Heart right ventricle (tissue), 16 donors: Measurements from ENCODE around the gene ZNF764. TPM values are rescaled to one million over a fixed set of nuclear protein-coding genes. Genes with fewer than 3 reads are reported as not detected.

Source experiments
- ATAC-seq, 8 donors: fragments of 200-7000 bp; cut with Tn5 transposase; one replicate each; pipeline ENCODE4 v1.9.1; 2020; ENCODE audit warnings: mild to moderate bottlenecking in 8 of 8, moderate library complexity in 8 of 8, moderate number of reproducible peaks in 1 of 8
- DNase-seq, 2 donors: peaks; one replicate each; pipeline ENCODE4 v3.0.0-alpha.2; 2020
- H3K27ac ChIP-seq, 10 donors: fragments of 200-600 bp; sonication (generic) in 2 of 10; one replicate each; pipeline versions ENCODE4 v1.5.0 to v1.8.0; 2020 to 2022; ENCODE audit warnings: mild to moderate bottlenecking in 3 of 10
- H3K27me3 ChIP-seq, 7 donors: fragments of 200-600 bp; one replicate each; pipeline ENCODE4 v1.8.0; 2021 to 2022; ENCODE audit warnings: mild to moderate bottlenecking in 2 of 7
- H3K36me3 ChIP-seq, 9 donors: fragments of 200-600 bp; sonication (generic) in 1 of 9; one replicate each; pipeline versions ENCODE4 v1.5.0 to v1.8.0; 2020 to 2022; ENCODE audit warnings: mild to moderate bottlenecking in 2 of 9
- H3K4me1 ChIP-seq, 9 donors: fragments of 200-600 bp; sonication (generic) in 1 of 9; one replicate each; pipeline versions ENCODE4 v1.5.0 to v1.8.0; 2020 to 2022; ENCODE audit warnings: mild to moderate bottlenecking in 4 of 9
- H3K4me3 ChIP-seq, 10 donors: fragments of 200-600 bp; sonication (generic) in 2 of 10; one replicate each; pipeline versions ENCODE4 v1.5.0 to v1.8.0; 2020 to 2022; ENCODE audit warnings: mild to moderate bottlenecking in 7 of 10, moderate library complexity in 2 of 10
- H3K9me3 ChIP-seq, 11 donors: fragments of 200-600 bp in 10 of 11; sonication (generic) in 2 of 11; one replicate each; pipeline versions ENCODE4 v1.5.0 to v1.8.0; 2013 to 2022; ENCODE audit warnings: mild to moderate bottlenecking in 2 of 11, control low read depth in 1 of 11, moderate library complexity in 1 of 11
- WGBS, 2 donors: extraction: QIAGEN DNeasy Blood & Tissue Kit; methylation state at CpG; one replicate each; pipeline ENCODE4 v1.1.7; 2013; ENCODE audit warnings: inconsistent platforms in 1 of 2; 5-methylcytosine and 5-hydroxymethylcytosine counted together
- intact Hi-C, 10 donors: fragments of 100-400 bp; cut with DNase I; formaldehyde crosslinking; loops; one replicate each; pipeline versions ENCODE4 v1.11.1 to v1.14.2; 2022
- polyA plus RNA-seq, 2 donors: library from polyadenylated mRNA; stranded (reverse); fragments of 200-250 nt; gene quantifications; one replicate each; pipeline ENCODE4 v1.2.3, GENCODE V29; 2013
- total RNA-seq, 10 donors: library from RNA; stranded (reverse); fragmentation: NEBNext Ultra II Directional in 3 of 10; extraction: Animal tissue kit (Norgen Biotek cat#: 25700) in 3 of 10; gene quantifications; one replicate each; pipeline versions ENCODE4 v1.2.1 to v1.2.4, GENCODE V29; 2021 to 2023
- TF ChIP-seq, protein P1 (sequence below), 9 donors: fragments of 200-600 bp; sonication (generic) in 2 of 9; IDR thresholded peaks; one replicate each; pipeline versions ENCODE4 v1.5.0 to v1.8.0; 2021 to 2022; ENCODE audit warnings: antibody characterized with exemption in 9 of 9, mild to moderate bottlenecking in 5 of 9, moderate library complexity in 1 of 9
- donor health status: Arrhythmogenic right ventricular cardiomyopathy.
- donor health status: ischemic (EF 13 %, LVEDD 7.1; RV severe dilation, severe dysfunction).
- donor health status: healthy with polysubstance abuse.
- donor health status: DM: no; HTN: yes; CAD: no.
- donor health status: DM: no; HTN: no; CAD: no.
- donor health status: ischemic (EF 25% LVEDD 6.9; RV normal size, moderate dysfunction).
- donor health status: ischemic (EF 25% LVEDD 5.7; RV mildly dilated, moderate dysfunction).
- donor health status: healthy.
- donor health status: DM: yes; HTN: yes; CAD: no.
- donor health status: Ischemic cardiomyopathy.
- donor health status: ischemic (EF 35%, LVEDD 5.7; RV mildly dilated, moderate dysfunction).
- donor health status: nonischemic (EF 11% LVEDD 7.7; RV severe dilation, severe dysfunction).
- donor health status: DM: yes; HTN: yes; CAD: no.
- donor health status: PGD.
- donor health status: ischemic (EF 29% LVEDD 5.4; RV normal size, mild dysfunction).
- donor health status: nonischemic (EF 23%, LVEDD 6.1; RV moderate dilation, normal function).

Gene ZNF764
- total and polyA plus RNA-seq, 12 donors: 5.6 to 15.3 (median 10.3) TPM

DNA sequence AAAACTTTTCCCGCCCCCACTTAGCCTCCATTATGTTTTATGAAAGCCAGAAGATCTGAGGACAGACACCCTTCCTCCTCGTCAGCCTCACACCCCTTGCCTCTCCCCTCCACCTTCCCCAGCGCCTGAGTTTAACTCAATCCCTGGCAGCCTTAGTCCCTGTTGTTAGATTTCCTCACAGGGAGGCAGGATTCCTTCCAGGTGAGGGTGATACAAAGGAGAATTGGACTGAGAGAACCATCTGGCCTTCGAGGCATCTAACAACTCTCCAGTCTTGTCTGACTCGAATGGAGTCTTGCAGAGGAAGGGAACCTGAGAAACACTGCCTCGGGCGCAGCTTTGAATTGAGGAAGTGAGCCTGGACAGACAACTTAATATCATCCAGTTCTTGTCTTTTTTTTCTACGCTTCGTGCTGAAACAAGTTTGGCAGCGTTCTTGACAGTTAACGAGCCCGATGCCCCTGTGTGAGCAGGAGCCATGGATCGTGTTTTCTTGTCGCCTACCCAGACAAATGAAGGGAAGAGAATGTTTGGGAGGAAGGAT is 30.5 kb downstream of the ZNF764 start:
- H3K4me3 ChIP-seq: peak overlapping the region in 9 of 10 donors; percentile 4 to 87 (median 72)
- DNase-seq (no peak), ATAC-seq (no peak)
- TF ChIP-seq, protein P1, sequence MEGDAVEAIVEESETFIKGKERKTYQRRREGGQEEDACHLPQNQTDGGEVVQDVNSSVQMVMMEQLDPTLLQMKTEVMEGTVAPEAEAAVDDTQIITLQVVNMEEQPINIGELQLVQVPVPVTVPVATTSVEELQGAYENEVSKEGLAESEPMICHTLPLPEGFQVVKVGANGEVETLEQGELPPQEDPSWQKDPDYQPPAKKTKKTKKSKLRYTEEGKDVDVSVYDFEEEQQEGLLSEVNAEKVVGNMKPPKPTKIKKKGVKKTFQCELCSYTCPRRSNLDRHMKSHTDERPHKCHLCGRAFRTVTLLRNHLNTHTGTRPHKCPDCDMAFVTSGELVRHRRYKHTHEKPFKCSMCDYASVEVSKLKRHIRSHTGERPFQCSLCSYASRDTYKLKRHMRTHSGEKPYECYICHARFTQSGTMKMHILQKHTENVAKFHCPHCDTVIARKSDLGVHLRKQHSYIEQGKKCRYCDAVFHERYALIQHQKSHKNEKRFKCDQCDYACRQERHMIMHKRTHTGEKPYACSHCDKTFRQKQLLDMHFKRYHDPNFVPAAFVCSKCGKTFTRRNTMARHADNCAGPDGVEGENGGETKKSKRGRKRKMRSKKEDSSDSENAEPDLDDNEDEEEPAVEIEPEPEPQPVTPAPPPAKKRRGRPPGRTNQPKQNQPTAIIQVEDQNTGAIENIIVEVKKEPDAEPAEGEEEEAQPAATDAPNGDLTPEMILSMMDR (IDR thresholded peaks at IDR 0.05): no peak
- H3K4me1 ChIP-seq: peaks cover 8 to 43% (median 38%) of the 10 kb centered on the region in 9 donors
- no peaks in the 10 kb centered on the region for H3K27me3 ChIP-seq
- H3K36me3 ChIP-seq: peaks cover 0 to 41% (median 14%) of the 10 kb centered on the region in 9 donors
- H3K27ac ChIP-seq: peak overlapping the region in 9 of 10 donors; percentile 94 to 100 (median 99)
- intact Hi-C loops: loop anchor here in 7 of 10 donors (2.0 to 10.0 kb wide), 10 partner anchors 31 to 127 kb away; partner anchors contain the start of genes SEPHS2 (in 5 of the 7), ZNF688 (in 4 of the 7), DCTPP1 (in 1 of the 7) and FBRS (in 1 of the 7)
- 22 to 23% methylated on average over 14 of the region's 14 CpGs for WGBS, 2 donors
- H3K9me3 ChIP-seq: no peaks in the 10 kb centered on the region

DNA sequence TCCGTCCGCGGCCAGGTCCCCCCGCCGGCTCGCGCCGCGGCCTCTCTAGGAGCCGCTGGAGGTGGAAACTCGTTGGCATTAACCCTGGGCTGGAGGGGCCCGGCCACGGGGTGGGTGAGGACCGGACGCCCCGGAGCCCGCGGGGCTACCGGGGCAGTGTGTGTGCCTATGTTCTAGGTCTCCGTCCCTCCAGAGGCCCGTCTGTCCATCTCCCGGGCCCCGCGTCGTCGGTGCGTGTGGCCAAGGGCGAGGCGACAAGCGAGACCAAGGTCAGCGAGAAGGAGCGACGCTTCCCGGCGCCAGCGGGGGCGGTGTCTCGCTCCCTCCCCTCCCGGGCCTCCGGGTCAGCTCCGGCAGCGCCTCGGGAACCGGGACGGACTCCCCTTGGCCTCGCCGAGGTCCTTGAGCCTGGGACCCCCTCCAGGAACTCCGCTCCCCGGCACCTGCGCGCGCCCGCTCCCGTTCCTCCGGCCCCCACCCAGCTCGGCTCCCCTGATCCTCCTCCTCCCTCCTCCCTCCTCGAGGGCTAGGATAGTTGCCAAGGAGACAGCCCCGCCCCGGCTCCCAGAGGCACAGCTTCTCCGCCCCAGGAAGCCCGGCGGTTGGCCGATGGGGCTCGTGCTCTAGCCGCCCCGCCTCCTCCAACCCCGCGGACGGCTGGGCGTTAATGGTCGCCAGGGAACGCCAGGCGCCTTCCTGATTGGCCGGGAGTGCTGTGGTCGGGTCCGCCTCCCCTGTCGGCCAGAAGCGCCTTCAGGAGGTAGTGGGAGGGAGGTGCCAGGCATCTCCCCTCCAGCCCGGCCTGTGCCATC is 31.1 kb downstream of the ZNF764 start:
- H3K36me3 ChIP-seq: peaks cover 0 to 34% (median 8%) of the 10 kb centered on the region in 9 donors
- DNase-seq (peak; percentile 98 to 99), ATAC-seq (peak; percentile 92 to 97 (median 95))
- H3K9me3 ChIP-seq: no peaks in the 10 kb centered on the region
- WGBS, 2 donors: 1% methylated on average over 73 to 79 of the region's 79 CpGs
- TF ChIP-seq, protein P1 (IDR thresholded peaks at IDR 0.05): peak in 6 of 9 donors; percentile 23 to 50 (median 33)
- H3K27ac ChIP-seq: peak overlapping the region; percentile 94 to 100 (median 99)
- H3K4me3 ChIP-seq: peak overlapping the region; percentile 52 to 87 (median 71)
- H3K4me1 ChIP-seq: peaks cover 8 to 43% (median 38%) of the 10 kb centered on the region in 9 donors
- intact Hi-C loops: loop anchor here in 7 of 10 donors (2.0 to 10.0 kb wide), 10 partner anchors 32 to 128 kb away; partner anchors contain the start of genes SEPHS2 (in 5 of the 7), ZNF688 (in 4 of the 7), DCTPP1 (in 1 of the 7) and FBRS (in 1 of the 7)
- H3K27me3 ChIP-seq: no peaks in the 10 kb centered on the region

DNA sequence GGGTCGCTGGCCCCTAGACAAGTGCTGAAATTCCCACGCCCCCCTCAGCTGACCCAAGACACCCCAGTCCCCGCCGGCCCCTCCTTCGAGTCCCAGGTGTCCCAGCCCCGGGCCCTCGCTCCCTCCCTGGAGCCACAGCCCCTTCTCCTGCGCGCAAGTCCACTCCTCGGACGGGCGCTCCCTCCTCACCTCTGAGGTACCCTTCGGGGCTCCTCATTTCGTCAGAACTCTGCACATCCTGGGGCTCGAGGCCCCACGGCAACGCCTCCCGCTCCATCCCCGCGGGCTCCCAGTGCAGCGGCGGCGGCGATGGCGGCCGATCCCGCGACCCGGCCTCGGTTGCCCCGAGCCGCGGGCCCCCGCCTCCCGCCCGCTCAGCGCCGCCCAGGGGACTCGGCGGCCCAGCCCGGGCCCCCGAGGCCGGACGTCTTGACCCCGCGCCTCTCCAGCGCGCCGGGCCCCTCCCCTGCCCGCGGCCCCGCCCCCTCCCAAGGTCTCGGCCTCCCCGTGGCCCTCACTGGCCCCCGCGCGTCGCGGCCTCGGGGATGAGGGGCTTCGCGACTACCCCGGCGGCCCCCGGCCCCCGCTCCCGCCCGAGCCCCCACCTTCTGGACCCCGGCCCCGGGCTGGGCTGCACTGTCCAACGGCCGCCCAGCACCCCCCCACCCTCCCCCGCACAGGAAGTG is 31.9 kb downstream of the ZNF764 start, which contains the start of gene ZNF768:
TSS of gene ZNF768 (minus strand) at position 430 of the 686 bp plus-strand sequence. CDS start at position 277, 153 bp downstream.
- peak; percentile 13 to 67 (median 50) for ATAC-seq
- H3K9me3 ChIP-seq: no peaks in the 10 kb centered on the region
- DNase-seq: peak in 1 of 2 donors; percentile 48
- peak within 1 kb of the TSS; percentile 52 to 87 (median 71) for H3K4me3 ChIP-seq
- no peaks in the 10 kb centered on the region for H3K27me3 ChIP-seq
- H3K27ac ChIP-seq: peak within 1 kb of the TSS; percentile 94 to 100 (median 99)
- peaks cover 0 to 26% (median under 1%) of the 10 kb centered on the region in 9 donors for H3K36me3 ChIP-seq
- WGBS, 2 donors: 1 to 2% methylated on average over 44 to 73 of the region's 73 CpGs
- H3K4me1 ChIP-seq: peaks cover 8 to 48% (median 38%) of the 10 kb centered on the region in 9 donors
- TF ChIP-seq, protein P1 (IDR thresholded peaks at IDR 0.05): no peak
- intact Hi-C loops: loop anchor here in 7 of 10 donors (2.0 to 10.0 kb wide), 10 partner anchors 33 to 129 kb away; partner anchors contain the start of genes SEPHS2 (in 5 of the 7), ZNF688 (in 4 of the 7), DCTPP1 (in 1 of the 7) and FBRS (in 1 of the 7)
